ENCODE measurements around the gene IMPA2.

GRCh38 chr18:11995445-11996189 lies 14.3 kb downstream of the IMPA2 start:
- TF ChIP-seq MAFK (IDR thresholded peaks at IDR 0.05; ENCODE audit: low read depth, low read length): no peak
- no peak for TF ChIP-seq EZH2 (IDR thresholded peaks at IDR 0.05; ENCODE audit: low read depth, low read length, severe bottlenecking)
- TF ChIP-seq USF2 (IDR thresholded peaks at IDR 0.05; ENCODE audit: low read length): no peak
- no peak for TF ChIP-seq EP300 (IDR thresholded peaks at IDR 0.05; ENCODE audit: borderline replicate concordance in 1 of 2, low read depth in 2 of 2, low read length in 2 of 2)
- TF ChIP-seq CTCF (IDR thresholded peaks at IDR 0.05; ENCODE audit: control extremely low read depth in 1 of 3, insufficient read depth in 1 of 3, low read depth in 1 of 3, low read length in 3 of 3): peak; percentile 81 to 89 (median 89)

Data from H1 (cell line).